ENCODE measurements around the gene HMGN1. TPM values are rescaled to one million over a fixed set of nuclear protein-coding genes. Genes with fewer than 3 reads are reported as not detected.
"Not testable (repeated sequence)": the region's sequence is repeated elsewhere in the genome, so short reads cannot be mapped to it uniquely, and the experiment has no call there.

HMGN1 gene
- polyA plus RNA-seq, 1 donor (not counting 4 experiments of a cell fraction or from before 2014, with no cell fraction given) = 245 TPM

DNA sequence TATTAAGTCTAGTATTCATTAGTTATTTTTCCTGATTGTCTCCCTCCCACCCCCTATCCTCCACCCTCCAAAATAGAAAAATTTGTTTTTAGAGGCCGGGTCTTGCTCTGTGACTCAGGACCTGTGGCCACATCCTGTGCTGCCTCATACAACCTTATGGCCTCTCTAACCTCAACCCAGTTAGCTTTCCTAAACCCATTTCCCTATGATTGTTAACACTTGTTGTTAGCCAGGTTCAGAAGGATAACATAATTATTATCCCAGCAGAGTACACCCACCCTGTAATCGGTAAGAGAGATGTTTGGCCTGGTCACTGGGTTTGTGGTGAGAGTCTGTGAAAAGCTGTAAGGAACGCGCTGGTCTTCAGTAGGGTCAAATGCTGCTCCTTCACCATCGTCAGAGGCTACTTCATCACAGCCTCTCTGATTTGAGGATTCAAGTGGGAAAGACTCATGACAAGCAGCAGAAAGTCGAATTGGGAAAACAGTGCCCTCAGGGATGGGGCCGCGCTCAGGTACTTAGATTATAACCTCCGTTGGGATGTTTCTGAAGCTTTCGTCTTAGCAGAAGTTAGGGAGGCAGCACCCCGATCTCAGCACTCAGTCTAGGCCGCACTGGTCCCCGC is 35.9 kb upstream of the HMGN1 start:
- dilution Hi-C loops (cut with MboI; ENCODE audit: extremely low pct_ligation_motif_present, low sequenced_read_pairs) = no loop called here
- H3K4me2 ChIP-seq (ENCODE audit: control insufficient read depth, extremely low read depth, insufficient read depth, low read depth, low read length) = no peak overlapping the region
- H3K9me3 ChIP-seq (ENCODE audit: control insufficient read depth, low read depth, low read length) = no peaks in the 10 kb centered on the region
- H4K20me1 ChIP-seq (ENCODE audit: control insufficient read depth, extremely low read depth, insufficient read depth, low read length) = no peaks in the 10 kb centered on the region
- no peaks in the 10 kb centered on the region for H3K27me3 ChIP-seq (ENCODE audit: control insufficient read depth, extremely low read depth, insufficient read depth, low read length)
- no peak overlapping the region for H3K4me3 ChIP-seq (ENCODE audit: control insufficient read depth in 2 of 3, extremely low read depth in 1 of 3, insufficient read depth in 2 of 3, low read depth in 1 of 3, low read length in 3 of 3)
- no peak overlapping the region for H3K27ac ChIP-seq (ENCODE audit: control insufficient read depth, insufficient read depth, low read length)
- peaks cover 27% of the 10 kb centered on the region for H3K4me1 ChIP-seq (ENCODE audit: control insufficient read depth, extremely low read depth, insufficient read depth, low read length)
- FAIRE-seq (no peak), DNase-seq (ENCODE audit: low read depth, low spot score) (no peak)
- H3K79me2 ChIP-seq (ENCODE audit: control insufficient read depth, insufficient read depth, low read length) = peaks cover 25% of the 10 kb centered on the region
- no peaks in the 10 kb centered on the region for H3K36me3 ChIP-seq (ENCODE audit: control insufficient read depth in 2 of 2, extremely low read depth in 1 of 2, insufficient read depth in 2 of 2, low read length in 2 of 2)
- H3K9ac ChIP-seq (ENCODE audit: control insufficient read depth, extremely low read depth, insufficient read depth, low read length) = no peak overlapping the region
- TF ChIP-seq EZH2 (IDR thresholded peaks at IDR 0.05; ENCODE audit: low read length) (no peak), CTCF (optimal IDR thresholded peaks at IDR 0.05 in 1 of 3, IDR thresholded peaks at IDR 0.05 in 1 of 3, conservative IDR thresholded peaks at IDR 0.05 in 1 of 3; ENCODE audit: extremely low read depth in 1 of 3, insufficient read depth in 2 of 3, low read length in 3 of 3) (no peak)
- no peaks in the 10 kb centered on the region for H3K9me1 ChIP-seq (ENCODE audit: control insufficient read depth, extremely low read depth, insufficient read depth, low read length)
- H2AFZ ChIP-seq (ENCODE audit: control insufficient read depth, low read length) = no peak overlapping the region

GRCh38 chr21:39382096-39382495 is 33.2 kb upstream of the HMGN1 start:
- H3K9me3 ChIP-seq (ENCODE audit: control insufficient read depth, low read depth, low read length); H3K36me3 ChIP-seq (ENCODE audit: control insufficient read depth in 2 of 2, extremely low read depth in 1 of 2, insufficient read depth in 2 of 2, low read length in 2 of 2); H3K4me2 ChIP-seq (ENCODE audit: control insufficient read depth, extremely low read depth, insufficient read depth, low read depth, low read length); H3K9ac ChIP-seq (ENCODE audit: control insufficient read depth, extremely low read depth, insufficient read depth, low read length); H3K27ac ChIP-seq (ENCODE audit: control insufficient read depth, insufficient read depth, low read length); FAIRE-seq; H3K27me3 ChIP-seq (ENCODE audit: control insufficient read depth, extremely low read depth, insufficient read depth, low read length); H3K4me3 ChIP-seq (ENCODE audit: control insufficient read depth in 2 of 3, extremely low read depth in 1 of 3, insufficient read depth in 2 of 3, low read depth in 1 of 3, low read length in 3 of 3); H4K20me1 ChIP-seq (ENCODE audit: control insufficient read depth, extremely low read depth, insufficient read depth, low read length); H3K9me1 ChIP-seq (ENCODE audit: control insufficient read depth, extremely low read depth, insufficient read depth, low read length); dilution Hi-C loops (cut with MboI; ENCODE audit: extremely low pct_ligation_motif_present, low sequenced_read_pairs); DNase-seq (ENCODE audit: low read depth, low spot score); H2AFZ ChIP-seq (ENCODE audit: control insufficient read depth, low read length): not testable (repeated sequence)
- Histone ChIP-seq H3K4me1 (ENCODE audit: control insufficient read depth, extremely low read depth, insufficient read depth, low read length) (peaks cover 25% of the 10 kb centered on the region), H3K79me2 (ENCODE audit: control insufficient read depth, insufficient read depth, low read length) (peaks cover 16% of the 10 kb centered on the region)

- peaks cover 21% of the 10 kb centered on the region for H3K4me1 ChIP-seq (ENCODE audit: control insufficient read depth, extremely low read depth, insufficient read depth, low read length)
- no peaks in the 10 kb centered on the region for H4K20me1 ChIP-seq (ENCODE audit: control insufficient read depth, extremely low read depth, insufficient read depth, low read length)
- no peaks in the 10 kb centered on the region for H3K9me3 ChIP-seq (ENCODE audit: control insufficient read depth, low read depth, low read length)
- H2AFZ ChIP-seq (ENCODE audit: control insufficient read depth, low read length) = peak overlapping the region; percentile 95
- peak overlapping the region; percentile 85 for H3K27ac ChIP-seq (ENCODE audit: control insufficient read depth, insufficient read depth, low read length)
- H3K9me1 ChIP-seq (ENCODE audit: control insufficient read depth, extremely low read depth, insufficient read depth, low read length) = no peaks in the 10 kb centered on the region
- no peaks in the 10 kb centered on the region for H3K27me3 ChIP-seq (ENCODE audit: control insufficient read depth, extremely low read depth, insufficient read depth, low read length)
- FAIRE-seq (no peak), DNase-seq (ENCODE audit: low read depth, low spot score) (no peak)
- H3K4me3 ChIP-seq (ENCODE audit: control insufficient read depth in 2 of 3, extremely low read depth in 1 of 3, insufficient read depth in 2 of 3, low read depth in 1 of 3, low read length in 3 of 3) = peak overlapping the region; percentile 64 to 92 (median 91)
- no peaks in the 10 kb centered on the region for H3K36me3 ChIP-seq (ENCODE audit: control insufficient read depth in 2 of 2, extremely low read depth in 1 of 2, insufficient read depth in 2 of 2, low read length in 2 of 2)
- peak overlapping the region; percentile 93 for H3K4me2 ChIP-seq (ENCODE audit: control insufficient read depth, extremely low read depth, insufficient read depth, low read depth, low read length)
- H3K9ac ChIP-seq (ENCODE audit: control insufficient read depth, extremely low read depth, insufficient read depth, low read length) = peak overlapping the region; percentile 90
- dilution Hi-C loops (cut with MboI; ENCODE audit: extremely low pct_ligation_motif_present, low sequenced_read_pairs) = no loop called here
- TF ChIP-seq CTCF (optimal IDR thresholded peaks at IDR 0.05 in 1 of 3, IDR thresholded peaks at IDR 0.05 in 1 of 3, conservative IDR thresholded peaks at IDR 0.05 in 1 of 3; ENCODE audit: extremely low read depth in 1 of 3, insufficient read depth in 2 of 3, low read length in 3 of 3) (no peak), EZH2 (IDR thresholded peaks at IDR 0.05; ENCODE audit: low read length) (no peak)
- H3K79me2 ChIP-seq (ENCODE audit: control insufficient read depth, insufficient read depth, low read length) = peaks cover 7% of the 10 kb centered on the region
These were observed 32.1 kb upstream of the HMGN1 start for GRCh38 chr21:39381009-39381408.
